ENCODE measurements around the gene TRIM28. TPM values are rescaled to one million over a fixed set of nuclear protein-coding genes. Genes with fewer than 3 reads are reported as not detected.

TRIM28 gene
- total and polyA plus RNA-seq, 9 of the 15 experiments (the other 6 are each of a cell fraction or from before 2014, with no cell fraction given) = 12.1 to 797 (median 490) TPM

DNA sequence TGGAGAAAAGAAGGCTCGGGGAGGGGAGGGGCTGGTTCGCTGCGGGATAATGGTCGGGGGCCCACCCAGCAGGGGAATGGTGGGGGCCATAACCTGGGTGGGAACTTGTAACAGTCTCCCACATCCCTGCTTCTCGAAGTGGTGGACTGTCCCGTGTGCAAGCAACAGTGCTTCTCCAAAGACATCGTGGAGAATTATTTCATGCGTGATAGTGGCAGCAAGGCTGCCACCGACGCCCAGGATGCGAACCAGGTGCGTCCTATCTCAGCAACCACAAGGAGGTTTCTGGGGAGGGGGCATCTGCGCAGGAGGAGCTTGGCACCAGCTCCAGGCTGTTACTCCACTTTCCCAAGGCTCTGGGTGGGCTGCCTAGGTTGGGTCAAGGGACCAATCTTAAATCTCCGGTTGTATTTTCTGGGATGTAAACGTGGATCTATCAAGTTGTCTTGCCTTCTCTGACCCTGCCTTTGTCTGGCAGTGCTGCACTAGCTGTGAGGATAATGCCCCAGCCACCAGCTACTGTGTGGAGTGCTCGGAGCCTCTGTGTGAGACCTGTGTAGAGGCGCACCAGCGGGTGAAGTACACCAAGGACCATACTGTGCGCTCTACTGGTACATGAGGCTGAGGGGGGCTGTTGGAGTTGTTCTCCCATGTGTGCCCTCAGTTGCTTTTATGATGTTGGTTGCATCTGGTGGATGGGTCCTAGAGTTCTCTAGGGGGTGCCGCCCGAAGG, 1.6 kb downstream of the TRIM28 start (continued):
- TF ChIP-seq, protein P1, sequence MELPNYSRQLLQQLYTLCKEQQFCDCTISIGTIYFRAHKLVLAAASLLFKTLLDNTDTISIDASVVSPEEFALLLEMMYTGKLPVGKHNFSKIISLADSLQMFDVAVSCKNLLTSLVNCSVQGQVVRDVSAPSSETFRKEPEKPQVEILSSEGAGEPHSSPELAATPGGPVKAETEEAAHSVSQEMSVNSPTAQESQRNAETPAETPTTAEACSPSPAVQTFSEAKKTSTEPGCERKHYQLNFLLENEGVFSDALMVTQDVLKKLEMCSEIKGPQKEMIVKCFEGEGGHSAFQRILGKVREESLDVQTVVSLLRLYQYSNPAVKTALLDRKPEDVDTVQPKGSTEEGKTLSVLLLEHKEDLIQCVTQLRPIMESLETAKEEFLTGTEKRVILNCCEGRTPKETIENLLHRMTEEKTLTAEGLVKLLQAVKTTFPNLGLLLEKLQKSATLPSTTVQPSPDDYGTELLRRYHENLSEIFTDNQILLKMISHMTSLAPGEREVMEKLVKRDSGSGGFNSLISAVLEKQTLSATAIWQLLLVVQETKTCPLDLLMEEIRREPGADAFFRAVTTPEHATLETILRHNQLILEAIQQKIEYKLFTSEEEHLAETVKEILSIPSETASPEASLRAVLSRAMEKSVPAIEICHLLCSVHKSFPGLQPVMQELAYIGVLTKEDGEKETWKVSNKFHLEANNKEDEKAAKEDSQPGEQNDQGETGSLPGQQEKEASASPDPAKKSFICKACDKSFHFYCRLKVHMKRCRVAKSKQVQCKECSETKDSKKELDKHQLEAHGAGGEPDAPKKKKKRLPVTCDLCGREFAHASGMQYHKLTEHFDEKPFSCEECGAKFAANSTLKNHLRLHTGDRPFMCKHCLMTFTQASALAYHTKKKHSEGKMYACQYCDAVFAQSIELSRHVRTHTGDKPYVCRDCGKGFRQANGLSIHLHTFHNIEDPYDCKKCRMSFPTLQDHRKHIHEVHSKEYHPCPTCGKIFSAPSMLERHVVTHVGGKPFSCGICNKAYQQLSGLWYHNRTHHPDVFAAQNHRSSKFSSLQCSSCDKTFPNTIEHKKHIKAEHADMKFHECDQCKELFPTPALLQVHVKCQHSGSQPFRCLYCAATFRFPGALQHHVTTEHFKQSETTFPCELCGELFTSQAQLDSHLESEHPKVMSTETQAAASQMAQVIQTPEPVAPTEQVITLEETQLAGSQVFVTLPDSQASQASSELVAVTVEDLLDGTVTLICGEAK (IDR thresholded peaks at IDR 0.05) = 0 out of 2 replicates have a peak, but pooled peaks have one; percentile 1
- TF ChIP-seq, protein P1 (CRISPR knock-in tag; IDR thresholded peaks at IDR 0.05) = no peak
- TF ChIP-seq ZNF584 (CRISPR knock-in tag; IDR thresholded peaks at IDR 0.05; ENCODE audit: low read depth) (no peak), KDM5B (IDR thresholded peaks at IDR 0.05; ENCODE audit: insufficient replicate concordance, low read depth, low read length) (peak; percentile 42), RBM39 (optimal IDR thresholded peaks at IDR 0.05; ENCODE audit: low read depth, low read length) (peak; percentile 29), ZFP1 (CRISPR knock-in tag; IDR thresholded peaks at IDR 0.05) (no peak)

Measured in K562 (cell line).